ENCODE results near the gene ATP8B4.
"Not testable (repeated sequence)": the region's sequence is repeated elsewhere in the genome, so short reads cannot be mapped to it uniquely, and the experiment has no call there.

DNA sequence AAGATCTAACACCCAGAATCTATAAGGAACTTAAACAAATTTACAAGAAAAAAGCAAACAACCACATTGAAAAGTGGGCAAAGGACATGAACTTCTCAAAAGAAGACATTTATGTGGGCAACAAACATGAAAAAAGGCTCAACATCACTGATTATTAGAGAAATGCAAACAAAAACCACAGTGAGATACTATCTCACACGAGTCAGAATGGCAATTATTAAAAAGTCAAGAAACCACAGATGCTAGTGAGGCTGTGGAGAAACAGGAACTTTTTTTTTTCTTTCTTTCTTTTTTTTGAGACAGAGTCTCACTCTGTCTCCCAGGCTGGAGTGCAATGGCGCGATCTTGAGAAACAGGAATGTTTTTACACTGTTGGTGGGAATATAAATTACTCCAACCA lies 29.6 kb downstream of the ATP8B4 start:
- TF ChIP-seq, protein P1, sequence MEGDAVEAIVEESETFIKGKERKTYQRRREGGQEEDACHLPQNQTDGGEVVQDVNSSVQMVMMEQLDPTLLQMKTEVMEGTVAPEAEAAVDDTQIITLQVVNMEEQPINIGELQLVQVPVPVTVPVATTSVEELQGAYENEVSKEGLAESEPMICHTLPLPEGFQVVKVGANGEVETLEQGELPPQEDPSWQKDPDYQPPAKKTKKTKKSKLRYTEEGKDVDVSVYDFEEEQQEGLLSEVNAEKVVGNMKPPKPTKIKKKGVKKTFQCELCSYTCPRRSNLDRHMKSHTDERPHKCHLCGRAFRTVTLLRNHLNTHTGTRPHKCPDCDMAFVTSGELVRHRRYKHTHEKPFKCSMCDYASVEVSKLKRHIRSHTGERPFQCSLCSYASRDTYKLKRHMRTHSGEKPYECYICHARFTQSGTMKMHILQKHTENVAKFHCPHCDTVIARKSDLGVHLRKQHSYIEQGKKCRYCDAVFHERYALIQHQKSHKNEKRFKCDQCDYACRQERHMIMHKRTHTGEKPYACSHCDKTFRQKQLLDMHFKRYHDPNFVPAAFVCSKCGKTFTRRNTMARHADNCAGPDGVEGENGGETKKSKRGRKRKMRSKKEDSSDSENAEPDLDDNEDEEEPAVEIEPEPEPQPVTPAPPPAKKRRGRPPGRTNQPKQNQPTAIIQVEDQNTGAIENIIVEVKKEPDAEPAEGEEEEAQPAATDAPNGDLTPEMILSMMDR (IDR thresholded peaks at IDR 0.05; ENCODE audit: low read depth, low read length): not testable (repeated sequence)
- TF ChIP-seq POLR2A (IDR thresholded peaks at IDR 0.05; ENCODE audit: extremely low read depth, insufficient read length); MYC (IDR thresholded peaks at IDR 0.05; ENCODE audit: low read depth, low read length): not testable (repeated sequence)

Measured in NB4 (cell line).